Central memory CD8-positive, alpha-beta T cell (primary cell): ENCODE measurements around the gene ANXA10.
"Not testable (repeated sequence)": the region's sequence is repeated elsewhere in the genome, so short reads cannot be mapped to it uniquely, and the experiment has no call there.

Source experiments
- ATAC-seq: fragments of 150-1000 bp; cut with Tn5 transposase; replicated peaks from 2 replicates; pipeline ENCODE4 v1.10.0; 2022; ENCODE audit warnings: mild to moderate bottlenecking, moderate FRiP score, moderate number of reproducible peaks; ENCODE audit not compliant: poor library complexity, severe bottlenecking; ENCODE audit errors: extremely low read depth
- DNase-seq, 2 donors: peaks; one replicate each; pipeline ENCODE4 v3.0.0; 2021; ENCODE audit warnings: low spot score in 2 of 2
- H3K27ac Mint-ChIP-seq: one replicate; pipeline ENCODE4 v1.8.0; 2022; ENCODE audit warnings: low read depth, mild to moderate bottlenecking, moderate library complexity, mixed read lengths
- H3K27me3 Mint-ChIP-seq: one replicate; pipeline ENCODE4 v1.8.0; 2022; ENCODE audit warnings: mixed read lengths
- H3K36me3 Mint-ChIP-seq: one replicate; pipeline ENCODE4 v1.8.0; 2022; ENCODE audit warnings: mild to moderate bottlenecking, moderate library complexity, mixed read lengths; ENCODE audit not compliant: insufficient read depth
- H3K4me1 Mint-ChIP-seq: one replicate; pipeline ENCODE4 v1.8.0; 2022; ENCODE audit warnings: mixed read lengths
- H3K4me3 Mint-ChIP-seq: one replicate; pipeline ENCODE4 v1.8.0; 2022; ENCODE audit warnings: mild to moderate bottlenecking, moderate library complexity, mixed read lengths
- H3K9me3 Mint-ChIP-seq: one replicate; pipeline ENCODE4 v1.8.0; 2022; ENCODE audit warnings: mixed read lengths

ANXA10 gene

DNA sequence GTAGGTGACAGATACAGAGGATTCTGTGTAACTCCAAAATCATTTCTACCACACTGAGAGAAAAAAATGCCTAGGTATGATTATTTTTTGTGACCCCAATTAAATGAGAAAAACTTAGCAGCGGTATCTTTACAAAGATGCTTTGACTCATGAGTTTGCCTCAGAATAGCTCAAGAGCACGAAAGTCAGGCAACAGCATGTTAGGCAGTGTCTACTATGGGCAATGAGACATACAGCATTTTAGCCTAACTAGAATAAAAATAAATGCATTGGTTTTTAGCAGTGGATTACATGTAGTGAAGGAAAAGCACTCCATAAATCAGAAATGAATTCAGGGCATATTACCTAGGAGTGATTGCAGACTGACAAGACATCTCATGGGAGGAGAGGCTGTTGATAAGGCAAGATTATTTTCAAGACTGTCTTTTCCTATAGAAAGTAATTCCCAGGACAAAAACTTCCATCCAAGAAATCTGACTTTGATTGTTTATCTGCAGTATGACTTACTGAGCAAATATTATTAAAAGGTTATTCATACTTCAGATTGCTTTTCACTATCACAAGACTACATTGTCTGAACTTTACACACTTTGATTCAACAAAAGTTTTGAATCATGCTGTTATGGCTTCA is 3.6 kb downstream of the ANXA10 start:
- Mint-ChIP-seq H3K9me3 (no peaks in the 10 kb centered on the region), H3K4me3 (no peak overlapping the region), H3K27me3 (no peaks in the 10 kb centered on the region), H3K27ac (no peak overlapping the region), H3K36me3 (no peaks in the 10 kb centered on the region), H3K4me1 (no peaks in the 10 kb centered on the region)
- no peak for ATAC-seq
- DNase-seq, result no peak

DNA sequence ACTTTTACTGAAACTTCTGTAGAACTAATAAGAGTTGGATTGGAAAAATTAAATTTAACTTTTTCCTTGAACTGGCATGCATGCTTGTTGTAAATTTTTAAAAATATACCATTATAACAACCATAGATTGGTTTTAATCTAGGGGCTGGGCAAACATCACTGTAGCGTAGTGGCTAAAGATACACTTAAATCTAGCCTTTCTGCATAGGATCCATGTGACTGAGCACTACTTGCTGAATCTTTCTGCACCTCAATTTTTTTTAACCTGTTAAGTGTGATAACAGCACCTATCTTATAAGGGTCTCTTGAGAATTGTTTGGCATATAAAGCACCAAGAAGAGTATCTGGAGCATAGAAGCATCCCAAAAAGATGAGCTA is 4.1 kb downstream of the ANXA10 start:
- Mint-ChIP-seq H3K27ac (no peak overlapping the region), H3K4me1 (no peaks in the 10 kb centered on the region), H3K9me3 (no peaks in the 10 kb centered on the region), H3K36me3 (no peaks in the 10 kb centered on the region), H3K27me3 (no peaks in the 10 kb centered on the region), H3K4me3 (no peak overlapping the region)
- ATAC-seq, result no peak
- no peak for DNase-seq

DNA sequence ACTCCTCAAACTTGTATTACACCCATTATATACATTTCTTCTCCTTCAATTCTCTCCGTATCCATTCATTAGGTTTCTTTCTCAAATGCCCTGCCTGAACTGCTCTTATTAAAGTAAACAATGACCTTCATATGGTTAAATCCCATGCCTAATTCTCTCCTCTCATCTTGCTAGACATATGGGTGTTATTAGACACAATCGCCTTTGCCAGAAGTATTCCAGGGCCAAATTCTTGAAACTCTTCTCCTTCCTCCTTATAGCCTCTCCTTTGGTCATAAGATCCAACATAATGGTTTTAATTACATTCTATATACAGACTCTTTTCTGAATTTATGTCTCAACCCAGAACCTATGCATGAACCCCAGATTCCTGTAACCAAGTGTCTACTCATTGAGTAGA is 4.8 kb downstream of the ANXA10 start:
- H3K36me3 Mint-ChIP-seq, result no peaks in the 10 kb centered on the region
- H3K4me1 Mint-ChIP-seq, result no peaks in the 10 kb centered on the region
- no peak overlapping the region for H3K4me3 Mint-ChIP-seq
- DNase-seq, result no peak
- no peak overlapping the region for H3K27ac Mint-ChIP-seq
- no peaks in the 10 kb centered on the region for H3K27me3 Mint-ChIP-seq
- H3K9me3 Mint-ChIP-seq, result no peaks in the 10 kb centered on the region
- ATAC-seq, result no peak

DNA sequence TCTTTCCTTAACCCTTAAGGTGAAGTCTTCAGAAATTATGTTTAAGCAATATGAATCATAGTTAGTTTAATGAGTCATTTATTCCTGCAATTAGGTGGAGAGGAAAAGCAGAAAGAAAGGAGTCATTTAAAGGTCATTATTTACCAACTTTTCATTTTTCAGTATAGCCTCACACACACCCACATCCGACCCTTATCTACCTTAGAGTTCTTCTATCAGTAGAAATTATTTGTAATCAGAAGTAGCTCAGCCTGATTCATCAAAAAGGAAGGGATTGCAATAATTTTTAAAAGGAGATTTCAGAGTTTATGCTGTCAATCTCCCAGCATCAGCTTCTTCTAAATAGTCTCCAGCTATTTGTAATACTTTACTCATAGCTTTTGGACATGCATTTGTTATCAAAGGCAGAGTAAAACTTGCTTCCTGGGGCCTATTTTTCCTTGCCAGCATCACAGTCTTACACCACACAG is 5.9 kb downstream of the ANXA10 start:
- Mint-ChIP-seq H3K4me1 (no peaks in the 10 kb centered on the region), H3K36me3 (no peaks in the 10 kb centered on the region), H3K9me3 (no peaks in the 10 kb centered on the region), H3K4me3 (no peak overlapping the region), H3K27me3 (no peaks in the 10 kb centered on the region), H3K27ac (no peak overlapping the region)
- no peak for ATAC-seq
- no peak for DNase-seq

DNA sequence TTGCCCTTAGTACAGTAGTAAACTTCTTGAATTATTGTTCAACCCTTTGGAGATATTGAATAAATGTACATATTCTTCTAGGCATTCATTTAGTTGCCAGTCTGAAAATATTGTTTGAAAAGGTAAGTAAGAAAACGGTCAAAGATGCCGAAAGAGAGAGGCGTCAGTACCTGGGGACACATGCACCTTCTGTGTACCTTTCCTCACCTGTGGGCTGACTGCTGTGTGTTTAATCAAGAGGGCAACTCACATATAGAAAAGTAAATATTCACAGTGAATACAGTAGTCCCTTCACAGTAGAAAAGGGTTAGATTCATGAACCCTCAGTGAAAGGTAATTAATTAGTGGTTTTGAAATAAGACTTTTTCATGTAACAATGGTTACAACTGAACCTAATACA is 6.9 kb downstream of the ANXA10 start:
- DNase-seq (no peak), ATAC-seq (no peak)
- Mint-ChIP-seq H3K9me3 (no peaks in the 10 kb centered on the region), H3K4me3 (no peak overlapping the region), H3K4me1 (no peaks in the 10 kb centered on the region), H3K27me3 (no peaks in the 10 kb centered on the region), H3K36me3 (no peaks in the 10 kb centered on the region), H3K27ac (no peak overlapping the region)

DNA sequence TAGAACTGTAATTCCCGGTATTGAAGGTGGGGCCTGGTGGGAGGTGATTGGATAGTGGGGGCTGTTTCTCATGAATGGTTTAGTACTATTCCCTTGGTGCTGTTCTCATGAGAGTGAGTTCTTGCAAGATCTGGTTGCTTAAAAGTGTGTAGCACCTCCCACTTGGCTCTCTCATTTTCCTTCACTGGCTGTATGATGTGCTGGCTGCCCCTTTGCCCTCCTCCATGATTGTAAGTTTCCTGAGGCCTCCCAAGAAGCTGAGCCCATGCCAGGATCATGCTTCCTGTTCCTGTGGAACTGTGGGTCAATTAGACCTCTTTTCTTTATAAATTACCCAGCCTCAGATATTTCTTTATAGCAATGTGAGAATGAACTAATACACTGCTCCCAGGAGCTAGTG is 8.7 kb downstream of the ANXA10 start:
- no peak for ATAC-seq
- H3K27me3 Mint-ChIP-seq, result no peaks in the 10 kb centered on the region
- no peaks in the 10 kb centered on the region for H3K4me1 Mint-ChIP-seq
- H3K27ac Mint-ChIP-seq, result no peak overlapping the region
- no peaks in the 10 kb centered on the region for H3K9me3 Mint-ChIP-seq
- no peak overlapping the region for H3K4me3 Mint-ChIP-seq
- DNase-seq, result no peak
- H3K36me3 Mint-ChIP-seq, result no peaks in the 10 kb centered on the region

DNA sequence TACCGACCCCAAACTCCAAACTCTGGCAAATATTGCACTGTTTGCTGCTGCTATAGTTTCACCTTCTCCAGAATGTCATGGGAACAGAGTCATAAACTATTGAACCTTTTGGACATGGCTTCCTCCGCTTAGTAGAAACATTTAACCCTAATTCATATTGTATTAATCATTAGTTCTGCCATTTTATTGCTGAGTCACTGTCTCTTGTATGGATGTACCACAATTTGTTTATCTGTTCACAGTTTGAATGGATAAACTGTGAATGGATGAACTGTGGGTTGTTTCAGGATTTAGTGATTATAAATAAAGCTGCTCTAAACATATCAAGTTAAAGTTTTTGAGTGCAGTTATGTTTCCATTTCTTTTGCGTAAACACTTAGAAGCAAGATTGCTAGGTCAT is 10.1 kb downstream of the ANXA10 start:
- no peak for ATAC-seq

DNA sequence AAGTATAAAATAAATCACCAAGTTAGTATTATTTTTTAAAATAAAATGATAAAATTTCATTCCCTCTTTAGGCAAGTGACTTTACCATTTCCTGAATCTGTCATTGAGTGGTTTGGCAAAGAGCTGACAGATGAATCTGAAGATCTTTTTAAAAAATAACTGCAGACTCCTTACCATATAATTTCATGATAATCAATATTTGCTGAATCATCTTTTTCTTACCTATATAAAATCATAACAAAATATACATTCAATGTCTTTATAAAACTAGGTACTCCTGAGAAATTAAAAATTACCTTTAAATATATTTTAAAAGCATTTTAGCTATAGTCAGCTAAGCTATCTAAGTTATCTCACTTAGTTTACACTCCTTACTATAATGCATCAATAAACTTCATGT is 17.2 kb downstream of the ANXA10 start:
- DNase-seq, result no peak
- Mint-ChIP-seq H3K4me3 (no peak overlapping the region), H3K9me3 (no peaks in the 10 kb centered on the region), H3K36me3 (no peaks in the 10 kb centered on the region), H3K4me1 (no peaks in the 10 kb centered on the region), H3K27ac (no peak overlapping the region), H3K27me3 (no peaks in the 10 kb centered on the region)
- no peak for ATAC-seq

More for the DNA sequence above, 10.1 kb downstream of the ANXA10 start:
- Mint-ChIP-seq H3K36me3 (no peaks in the 10 kb centered on the region), H3K9me3 (no peaks in the 10 kb centered on the region), H3K27ac (no peak overlapping the region), H3K4me1 (no peaks in the 10 kb centered on the region), H3K4me3 (no peak overlapping the region), H3K27me3 (no peaks in the 10 kb centered on the region)
- no peak for DNase-seq

DNA sequence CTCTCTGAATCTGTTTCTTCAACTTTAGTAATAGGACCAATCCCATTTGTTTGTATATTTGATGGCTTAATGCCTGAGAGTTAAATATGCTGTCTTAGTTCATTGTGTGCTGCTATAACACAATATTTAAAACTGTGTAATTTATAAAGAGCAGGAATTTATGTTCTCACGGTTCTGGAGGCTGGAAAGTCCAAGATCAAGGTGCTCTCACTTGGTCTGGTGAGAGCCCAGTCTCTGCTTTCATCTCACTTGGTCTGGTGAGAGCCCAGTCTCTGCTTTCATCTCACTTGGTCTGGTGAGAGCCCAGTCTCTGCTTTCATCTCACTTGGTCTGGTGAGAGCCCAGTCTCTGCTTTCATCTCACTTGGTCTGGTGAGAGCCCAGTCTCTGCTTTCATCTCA is 20.7 kb downstream of the ANXA10 start:
- H3K9me3 Mint-ChIP-seq, ATAC-seq, H3K27me3 Mint-ChIP-seq, DNase-seq, H3K36me3 Mint-ChIP-seq, H3K4me1 Mint-ChIP-seq, H3K27ac Mint-ChIP-seq, H3K4me3 Mint-ChIP-seq: not testable (repeated sequence)

DNA sequence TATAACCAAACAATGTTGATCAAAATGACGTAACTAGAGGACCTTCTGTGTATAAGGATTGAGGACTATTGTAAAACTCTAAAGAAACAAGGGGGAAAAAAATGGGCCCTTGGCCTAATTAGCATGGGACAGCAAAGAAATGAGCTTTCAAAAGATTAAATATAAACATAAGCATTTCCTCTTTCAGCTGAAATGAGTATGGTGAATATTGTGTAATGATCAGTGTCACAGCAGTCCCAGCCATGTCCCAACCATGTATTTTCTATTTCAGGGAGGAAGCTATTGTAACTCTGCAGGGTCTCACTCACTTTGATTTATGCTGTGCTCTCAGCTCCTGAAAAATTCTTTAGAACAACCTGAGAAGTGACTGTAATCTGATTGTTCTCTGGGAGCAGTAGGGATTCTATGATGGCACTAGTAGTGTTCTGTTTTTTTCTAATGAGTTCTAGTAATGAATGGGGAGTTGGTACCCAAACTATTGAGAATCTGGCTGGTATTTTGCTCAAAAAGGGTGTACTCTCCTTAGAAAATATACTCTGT is 25.8 kb downstream of the ANXA10 start:
- no peak for ATAC-seq
- H3K4me1 Mint-ChIP-seq, result no peaks in the 10 kb centered on the region

DNA sequence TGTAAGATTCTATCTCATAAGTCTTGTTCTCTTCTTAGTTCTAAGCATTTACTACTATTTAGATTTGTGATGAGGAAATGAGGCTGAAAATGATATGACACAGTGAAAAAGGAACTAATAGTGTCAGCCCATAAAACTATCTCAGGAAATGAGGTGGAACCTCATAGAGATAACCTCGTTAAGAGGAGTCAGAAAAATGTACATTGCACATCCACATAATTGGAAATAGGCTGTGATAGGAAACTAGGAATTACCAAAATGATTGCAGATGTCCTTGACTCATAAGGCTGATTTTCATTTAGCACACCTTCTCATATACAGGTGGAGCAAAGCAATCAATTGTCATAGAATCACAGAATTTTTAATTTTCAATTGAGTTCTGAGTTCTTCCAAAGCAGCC is 26.8 kb downstream of the ANXA10 start:
- Mint-ChIP-seq H3K4me1 (no peaks in the 10 kb centered on the region), H3K36me3 (no peaks in the 10 kb centered on the region), H3K27me3 (peaks cover 6% of the 10 kb centered on the region), H3K4me3 (no peak overlapping the region), H3K9me3 (no peaks in the 10 kb centered on the region), H3K27ac (no peak overlapping the region)
- DNase-seq (no peak), ATAC-seq (no peak)

More for the DNA sequence above, 25.8 kb downstream of the ANXA10 start:
- Mint-ChIP-seq H3K9me3 (no peaks in the 10 kb centered on the region), H3K36me3 (no peaks in the 10 kb centered on the region), H3K4me3 (no peak overlapping the region), H3K27ac (no peak overlapping the region), H3K27me3 (peaks cover 6% of the 10 kb centered on the region)
- DNase-seq, result no peak

DNA sequence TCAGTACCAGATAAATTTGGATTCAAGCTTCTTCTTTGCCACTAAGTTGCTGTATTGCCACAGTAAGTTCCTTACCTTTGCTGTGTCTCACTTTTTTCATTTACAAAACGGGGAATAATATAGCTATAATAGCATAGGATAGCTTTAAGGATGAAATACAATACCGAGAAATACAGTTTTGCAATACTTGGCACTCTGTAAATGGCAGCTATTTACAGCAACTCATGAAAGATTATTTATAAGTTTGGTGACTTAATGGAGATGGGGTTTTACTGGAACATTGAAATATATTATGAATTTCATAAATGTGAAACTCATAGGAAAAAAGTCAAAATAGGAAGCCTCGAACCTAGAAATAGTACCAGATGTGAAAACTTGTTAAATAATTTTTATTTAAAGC is 27.6 kb downstream of the ANXA10 start:
- DNase-seq (no peak), ATAC-seq (no peak)
- H3K27ac Mint-ChIP-seq, result no peak overlapping the region
- peaks cover 6% of the 10 kb centered on the region for H3K27me3 Mint-ChIP-seq
- H3K4me3 Mint-ChIP-seq, result no peak overlapping the region
- H3K4me1 Mint-ChIP-seq, result no peaks in the 10 kb centered on the region
- no peaks in the 10 kb centered on the region for H3K9me3 Mint-ChIP-seq
- H3K36me3 Mint-ChIP-seq, result no peaks in the 10 kb centered on the region

DNA sequence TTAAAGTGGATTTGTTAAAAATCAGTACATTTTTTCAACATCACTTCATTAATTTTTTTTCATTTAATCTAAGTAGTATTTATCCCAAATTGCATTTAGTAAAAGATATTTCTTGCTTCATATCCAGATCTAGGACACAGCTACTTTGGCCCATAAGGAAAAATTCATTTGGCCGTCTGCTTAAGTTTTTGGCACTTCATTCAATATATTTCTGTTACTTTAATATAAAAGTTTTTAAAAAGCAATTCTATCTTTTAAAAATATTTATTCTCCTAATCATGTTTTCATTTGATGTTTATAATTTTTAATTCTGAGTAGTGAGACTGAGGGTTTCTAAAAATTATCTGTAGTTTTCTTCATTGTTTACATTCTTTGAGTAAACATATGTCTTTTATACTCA is 28.5 kb downstream of the ANXA10 start:
- no peaks in the 10 kb centered on the region for H3K36me3 Mint-ChIP-seq
- no peak overlapping the region for H3K4me3 Mint-ChIP-seq
- no peaks in the 10 kb centered on the region for H3K9me3 Mint-ChIP-seq
- DNase-seq (no peak), ATAC-seq (no peak)
- no peaks in the 10 kb centered on the region for H3K4me1 Mint-ChIP-seq
- no peak overlapping the region for H3K27ac Mint-ChIP-seq
- H3K27me3 Mint-ChIP-seq, result peaks cover 6% of the 10 kb centered on the region
